AG04450 (cell line): Measurements from ENCODE around the gene MAGOH. TPM values are rescaled to one million over a fixed set of nuclear protein-coding genes. Genes with fewer than 3 reads are reported as not detected.
"Not testable (repeated sequence)": the region's sequence is repeated elsewhere in the genome, so short reads cannot be mapped to it uniquely, and the experiment has no call there.

ENCODE experiments used
- CTCF ChIA-PET: fragments of 300-600, 350-600 bp; formaldehyde crosslinking; extraction: SDS; loops from one replicate; lab custom pipeline; 2022; ENCODE audit warnings: antibody characterized with exemption, inconsistent platforms; lab: Charles Lee
- POLR2A ChIA-PET: fragments of 350-600 bp; formaldehyde crosslinking; extraction: SDS; loops from one replicate; lab custom pipeline; 2021; ENCODE audit warnings: antibody characterized with exemption, inconsistent platforms; lab: Yijun Ruan, JAX
- DNase-seq: peaks from one replicate; pipeline ENCODE4 v3.0.0-alpha.2; 2011; ENCODE audit warnings: low read depth, low spot score
- H3K27ac ChIP-seq: one replicate; pipeline ENCODE4 v1.5.1; 2012; ENCODE audit warnings: low read depth, low read length, control low read depth
- H3K27me3 ChIP-seq: one replicate; pipeline ENCODE4 v1.6.0; 2012; ENCODE audit warnings: low read length; ENCODE audit not compliant: control insufficient read depth, insufficient read depth
- H3K4me3 ChIP-seq: 2 replicates; pipeline ENCODE4 v1.5.1; 2011; ENCODE audit warnings: mild to moderate bottlenecking, low read depth, low read length, control low read depth
- H3K9me3 ChIP-seq: 2 replicates; pipeline ENCODE4 v1.5.1; 2012; ENCODE audit warnings: low read length; ENCODE audit not compliant: control insufficient read depth, insufficient read depth
- polyA plus RNA-seq: library from polyadenylated mRNA; depleted of rRNA; stranded (reverse); fragments of >200 nt; gene quantifications from 2 replicates; pipeline ENCODE4 v1.2.3, GENCODE V29; 2011
- TF ChIP-seq, protein P1 (sequence below): IDR thresholded peaks from 2 replicates; pipeline ENCODE4 v1.5.1; 2011; ENCODE audit warnings: low read depth, low read length, control low read depth, inconsistent platforms

Gene MAGOH
- polyA plus RNA-seq, 1 experiment, result 37.6 TPM

DNA sequence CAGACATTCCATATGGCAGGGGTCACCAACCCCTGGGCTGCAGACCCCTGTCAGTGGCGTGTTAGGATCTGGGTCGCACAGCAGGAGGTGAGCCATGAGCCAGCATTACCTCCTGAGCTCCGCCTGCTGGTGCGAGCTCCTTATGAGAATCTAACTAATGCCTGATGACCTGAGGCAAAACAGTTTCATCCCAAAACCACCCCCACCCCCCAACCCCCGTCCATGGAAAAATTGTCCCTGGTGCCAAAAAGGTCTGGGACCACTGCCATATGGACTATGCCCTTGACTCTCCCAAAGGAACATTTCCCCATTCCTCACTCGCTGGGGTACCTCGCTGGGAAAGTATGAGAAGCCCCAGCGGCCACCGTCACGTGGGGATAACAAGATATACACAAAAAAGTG, 48.1 kb downstream of the MAGOH start:
- TF ChIP-seq, protein P1, sequence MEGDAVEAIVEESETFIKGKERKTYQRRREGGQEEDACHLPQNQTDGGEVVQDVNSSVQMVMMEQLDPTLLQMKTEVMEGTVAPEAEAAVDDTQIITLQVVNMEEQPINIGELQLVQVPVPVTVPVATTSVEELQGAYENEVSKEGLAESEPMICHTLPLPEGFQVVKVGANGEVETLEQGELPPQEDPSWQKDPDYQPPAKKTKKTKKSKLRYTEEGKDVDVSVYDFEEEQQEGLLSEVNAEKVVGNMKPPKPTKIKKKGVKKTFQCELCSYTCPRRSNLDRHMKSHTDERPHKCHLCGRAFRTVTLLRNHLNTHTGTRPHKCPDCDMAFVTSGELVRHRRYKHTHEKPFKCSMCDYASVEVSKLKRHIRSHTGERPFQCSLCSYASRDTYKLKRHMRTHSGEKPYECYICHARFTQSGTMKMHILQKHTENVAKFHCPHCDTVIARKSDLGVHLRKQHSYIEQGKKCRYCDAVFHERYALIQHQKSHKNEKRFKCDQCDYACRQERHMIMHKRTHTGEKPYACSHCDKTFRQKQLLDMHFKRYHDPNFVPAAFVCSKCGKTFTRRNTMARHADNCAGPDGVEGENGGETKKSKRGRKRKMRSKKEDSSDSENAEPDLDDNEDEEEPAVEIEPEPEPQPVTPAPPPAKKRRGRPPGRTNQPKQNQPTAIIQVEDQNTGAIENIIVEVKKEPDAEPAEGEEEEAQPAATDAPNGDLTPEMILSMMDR, result no peak
- Histone ChIP-seq H3K27ac (no peak overlapping the region), H3K4me3 (no peak overlapping the region), H3K9me3 (no peaks in the 10 kb centered on the region), H3K27me3 (no peaks in the 10 kb centered on the region)
- ChIA-PET CTCF (no interaction called here), POLR2A (interaction anchor here (0.9 kb wide), 1 partner anchor 12 kb away, joined by 3 read pairs; no protein-coding TSS in a partner anchor)
- DNase-seq, result no peak

GRCh38 chr1:53189061-53189460, 49.3 kb downstream of the MAGOH start:
- H3K9me3 ChIP-seq, result no peaks in the 10 kb centered on the region
- POLR2A ChIA-PET, result no interaction called here
- DNase-seq, result no peak
- H3K27ac ChIP-seq, result no peak overlapping the region
- CTCF ChIA-PET, result no interaction called here
- no peaks in the 10 kb centered on the region for H3K27me3 ChIP-seq
- H3K4me3 ChIP-seq, result no peak overlapping the region
- TF ChIP-seq, protein P1, result no peak

DNA sequence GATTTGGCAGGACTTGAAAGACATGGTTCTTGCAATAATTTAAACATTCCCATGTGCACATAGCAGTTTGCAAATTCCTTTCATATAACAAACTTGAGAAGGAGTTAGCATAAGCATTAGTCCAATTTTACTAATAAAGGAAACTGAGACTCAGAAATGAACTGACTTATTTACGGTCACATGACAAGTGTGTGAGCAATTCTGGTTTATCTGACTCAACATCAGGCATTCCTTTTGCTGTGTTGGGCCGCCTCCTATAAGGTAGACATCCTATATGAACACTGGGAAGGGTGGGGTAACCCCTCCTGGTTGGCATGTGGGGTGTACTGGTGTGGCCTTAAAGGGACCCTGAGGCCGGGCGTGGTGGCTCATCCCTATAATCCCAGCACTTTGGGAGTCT, 50.2 kb downstream of the MAGOH start:
- Histone ChIP-seq H3K4me3 (no peak overlapping the region), H3K27me3 (no peaks in the 10 kb centered on the region), H3K9me3 (no peaks in the 10 kb centered on the region), H3K27ac (no peak overlapping the region)
- TF ChIP-seq, protein P1, result no peak
- ChIA-PET CTCF (no interaction called here), POLR2A (no interaction called here)
- DNase-seq, result no peak

- ChIA-PET POLR2A (no interaction called here), CTCF (interaction anchor here (1.1 to 1.9 kb wide), 6 partner anchors 8 to 282 kb away, joined by 3 to 11 read pairs (median 3); partner anchors contain the start of gene CPT2)
- TF ChIP-seq, protein P1, result no peak
- no peaks in the 10 kb centered on the region for H3K27me3 ChIP-seq
- no peak overlapping the region for H3K27ac ChIP-seq
- DNase-seq, result no peak
- no peaks in the 10 kb centered on the region for H3K9me3 ChIP-seq
- H3K4me3 ChIP-seq, result no peak overlapping the region
Observed at GRCh38 chr1:53187401-53187800, 50.9 kb downstream of the MAGOH start.

DNA sequence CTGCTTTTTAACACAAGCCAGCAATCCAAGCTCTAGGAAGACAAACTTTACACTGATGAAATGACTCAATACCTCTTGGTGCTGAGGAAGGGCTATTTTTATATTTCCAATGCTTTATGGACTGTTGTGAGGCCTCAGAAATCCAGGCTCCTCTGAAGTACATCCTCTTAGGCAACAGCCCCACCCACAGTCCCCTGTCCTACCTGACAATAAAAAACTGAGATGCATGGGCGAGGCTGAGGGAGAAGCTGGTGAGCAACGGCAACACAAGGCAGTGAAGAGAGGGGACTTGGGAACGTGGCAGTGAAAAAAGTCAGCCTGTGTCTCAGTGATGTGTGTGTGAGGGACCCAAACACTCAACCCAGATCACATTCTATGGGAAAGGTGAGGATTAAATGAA, 51.8 kb downstream of the MAGOH start:
- DNase-seq, result no peak
- Histone ChIP-seq H3K4me3 (no peak overlapping the region), H3K9me3 (no peaks in the 10 kb centered on the region), H3K27ac (no peak overlapping the region), H3K27me3 (no peaks in the 10 kb centered on the region)
- POLR2A ChIA-PET, result interaction anchor here (0.6 kb wide), 1 partner anchor 588 kb away, joined by 4 read pairs; no protein-coding TSS in a partner anchor
- TF ChIP-seq, protein P1, result no peak
- CTCF ChIA-PET, result interaction anchor here (0.7 to 1.9 kb wide), 12 partner anchors 9 to 344 kb away, joined by 3 to 11 read pairs (median 3); partner anchors contain the start of genes CPT2 and ZYG11A

DNA sequence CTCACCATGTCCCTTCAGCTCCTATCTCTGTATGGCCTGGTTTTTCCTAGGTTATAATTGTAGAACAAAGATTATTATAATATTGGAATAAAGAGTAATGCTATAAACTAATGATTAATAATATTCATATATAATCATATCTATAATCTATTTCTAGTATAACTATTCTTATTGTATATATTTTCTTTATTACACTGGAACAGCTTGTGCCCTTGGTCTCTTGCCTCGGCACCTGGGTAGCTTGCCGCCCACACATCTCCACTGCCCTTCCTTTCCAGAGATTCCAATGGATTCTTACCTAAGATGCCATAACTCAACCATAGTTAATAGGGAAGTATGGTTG, 52.4 kb downstream of the MAGOH start:
- POLR2A ChIA-PET, DNase-seq, H3K27me3 ChIP-seq, H3K4me3 ChIP-seq, H3K27ac ChIP-seq, H3K9me3 ChIP-seq: not testable (repeated sequence)
- CTCF ChIA-PET, result interaction anchor here (0.7 to 1.9 kb wide), 9 partner anchors 10 to 280 kb away, joined by 3 to 11 read pairs (median 3); partner anchors contain the start of gene CPT2
